Right renal pelvis (tissue), 4 donors: Measurements from ENCODE around the gene PPP1R1A. TPM values are rescaled to one million over a fixed set of nuclear protein-coding genes. Genes with fewer than 3 reads are reported as not detected.

Experiments
- DNase-seq, 4 donors: peaks; one replicate each; pipeline ENCODE4 v3.0.0-alpha.2; 2013; ENCODE audit warnings: low read depth in 4 of 4, low spot score in 3 of 4, missing footprints in 1 of 4
- polyA plus RNA-seq, 4 donors: library from polyadenylated mRNA; unstranded; fragments of 120-200 nt; gene quantifications; one replicate each; pipeline ENCODE4 v1.2.1, GENCODE V29; 2013; ENCODE audit not compliant: insufficient read length in 4 of 4

PPP1R1A gene
- polyA plus RNA-seq, 4 donors: 52.2 to 64.5 (median 60.9) TPM

DNA sequence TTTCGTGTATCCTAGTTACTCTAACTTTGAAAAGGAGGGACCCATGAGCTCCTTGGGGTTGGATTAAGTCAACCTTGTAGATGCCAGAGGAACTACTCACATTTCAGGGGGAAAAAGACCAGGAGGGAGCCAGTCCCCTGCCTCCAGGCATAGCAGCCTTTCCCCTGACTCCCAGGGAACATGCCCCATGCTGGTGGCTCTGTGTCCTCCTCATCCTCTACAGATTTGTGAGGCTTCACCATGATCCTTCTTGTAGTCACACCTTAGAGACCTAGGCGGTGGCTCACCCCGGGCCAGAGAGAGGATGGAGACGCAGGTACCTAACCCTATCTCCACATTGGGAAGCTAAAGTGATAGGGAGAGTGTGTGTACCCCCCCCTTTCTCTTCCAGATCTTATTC is 16.0 kb upstream of the PPP1R1A start:
- DNase-seq: no peak

DNA sequence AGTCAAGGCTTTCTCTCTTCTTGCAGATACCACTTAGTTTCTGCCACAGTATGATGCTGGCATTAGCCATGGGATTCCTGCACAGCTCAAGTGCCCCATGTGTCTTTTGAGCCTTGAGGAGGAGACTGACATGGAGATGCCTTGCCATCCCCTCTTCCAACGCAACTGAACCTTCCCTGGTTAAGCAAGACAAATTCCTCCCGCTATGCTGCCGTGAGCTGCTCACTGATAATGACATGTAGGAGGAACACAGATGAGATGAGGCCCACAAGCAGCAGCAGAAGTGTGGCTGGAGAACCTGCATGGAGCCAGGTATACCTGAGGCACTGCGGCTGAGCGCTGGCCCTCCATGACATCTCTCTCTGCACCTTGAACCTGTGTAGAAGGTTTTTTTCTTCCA is 15.4 kb upstream of the PPP1R1A start:
- no peak for DNase-seq

DNA sequence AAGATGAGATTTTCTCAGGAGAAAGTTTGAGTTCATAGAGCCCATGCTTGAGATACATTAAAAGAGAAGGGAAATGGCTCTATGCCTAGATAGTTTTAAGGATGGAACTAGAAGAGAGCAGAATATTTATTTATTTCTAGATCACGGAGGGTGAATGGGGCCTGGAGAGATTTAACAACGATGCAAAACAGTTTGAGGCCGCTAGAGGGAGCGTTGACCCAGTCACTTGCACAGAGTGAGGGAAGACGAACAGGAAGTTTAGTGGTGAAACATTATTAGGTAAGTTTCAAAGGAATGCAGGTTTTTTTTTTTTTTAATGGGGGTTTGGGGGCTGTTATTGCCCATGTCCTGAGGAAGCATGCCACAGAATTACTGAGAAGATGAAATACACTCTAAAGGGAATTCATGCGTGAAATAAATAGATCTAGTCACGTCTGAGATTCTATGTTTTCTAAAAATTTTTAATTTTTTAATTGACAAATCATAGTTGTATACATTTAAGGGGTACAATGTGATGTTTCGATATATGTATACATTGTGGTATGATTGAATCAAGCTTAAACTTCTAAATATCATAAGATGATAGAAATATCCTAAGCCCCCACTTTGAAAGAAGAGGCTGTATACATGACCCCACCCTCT is 14.8 kb upstream of the PPP1R1A start:
- peak in 1 of 4 donors; percentile 47 for DNase-seq

DNA sequence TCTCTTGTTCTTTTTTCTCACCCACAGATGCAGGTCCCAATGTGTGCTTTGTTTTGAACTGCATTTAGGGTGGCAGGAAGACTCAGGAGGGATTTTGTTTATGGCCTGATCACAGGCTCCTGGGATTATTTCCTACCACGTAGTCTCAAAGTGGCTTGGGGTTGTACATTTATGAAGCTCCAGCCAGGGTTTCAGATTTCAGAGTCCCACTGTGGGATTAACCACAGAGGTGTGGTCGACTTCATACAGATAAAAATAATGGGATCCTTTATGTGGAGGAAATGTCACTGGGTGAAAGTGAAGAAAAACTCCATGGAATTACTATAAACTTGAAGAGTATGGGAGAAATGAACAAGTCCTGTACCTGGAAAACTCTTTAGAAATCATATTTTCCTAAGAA is 14.2 kb upstream of the PPP1R1A start:
- no peak for DNase-seq

DNA sequence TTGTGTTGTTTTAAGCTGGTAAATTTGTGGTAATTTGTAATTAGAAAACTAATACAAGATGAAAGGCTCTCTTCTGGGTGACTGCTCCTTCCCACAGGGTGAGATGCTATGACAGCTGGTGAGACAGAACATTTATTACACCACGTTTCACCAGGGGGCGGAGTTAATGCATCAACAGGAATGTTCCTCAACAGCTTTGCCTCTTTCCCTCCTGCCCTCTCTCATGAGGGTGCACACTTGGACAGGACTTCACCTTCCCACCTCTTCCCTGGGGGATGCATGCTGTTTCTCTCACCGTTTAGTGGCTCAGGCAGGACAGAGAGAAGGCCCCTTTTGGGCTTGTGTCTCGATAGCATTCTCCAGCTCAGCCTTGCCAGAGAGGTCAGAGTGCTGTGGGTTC is 13.4 kb upstream of the PPP1R1A start:
- no peak for DNase-seq

DNA sequence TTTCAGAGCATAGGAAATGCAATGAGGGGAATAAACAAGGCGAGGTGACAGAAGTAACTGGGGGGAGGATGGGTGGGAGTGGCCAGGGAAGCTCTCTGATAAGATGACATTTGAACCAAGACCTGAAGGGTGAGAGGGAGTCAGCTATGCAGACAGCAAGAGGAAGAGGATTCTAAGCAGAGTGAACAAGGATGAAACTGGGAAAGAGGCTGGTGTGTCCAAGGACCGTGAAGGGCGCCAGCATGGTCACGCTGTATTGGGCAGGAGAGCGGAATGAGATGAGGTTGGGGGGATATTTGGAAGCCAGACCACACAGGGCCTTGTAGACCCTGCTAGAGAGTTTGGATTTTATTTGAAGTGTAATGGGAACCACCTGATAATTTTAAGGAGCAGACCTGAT is 10.5 kb upstream of the PPP1R1A start:
- no peak for DNase-seq

DNA sequence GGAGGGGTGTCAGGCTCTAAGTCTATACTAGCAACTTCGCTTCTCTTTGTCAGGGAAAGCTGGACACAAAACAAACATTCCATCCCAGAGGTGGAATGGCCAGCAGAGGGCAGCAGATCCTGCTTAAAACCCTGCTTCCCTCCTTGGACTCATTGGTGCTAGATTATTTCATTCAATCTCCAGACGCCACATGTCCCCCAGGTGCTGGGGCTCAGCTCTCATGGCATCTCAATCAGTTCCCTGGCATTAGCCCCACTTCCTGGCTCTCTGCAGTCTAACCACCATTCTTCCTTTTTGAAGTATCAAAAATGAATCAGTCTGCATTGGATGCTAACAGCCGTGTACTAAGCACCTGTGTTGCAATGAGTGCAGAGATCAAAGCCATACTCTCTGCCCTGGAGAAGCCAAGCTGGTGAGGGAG is 8.1 kb upstream of the PPP1R1A start:
- DNase-seq: peak; percentile 59 to 77 (median 67)

DNA sequence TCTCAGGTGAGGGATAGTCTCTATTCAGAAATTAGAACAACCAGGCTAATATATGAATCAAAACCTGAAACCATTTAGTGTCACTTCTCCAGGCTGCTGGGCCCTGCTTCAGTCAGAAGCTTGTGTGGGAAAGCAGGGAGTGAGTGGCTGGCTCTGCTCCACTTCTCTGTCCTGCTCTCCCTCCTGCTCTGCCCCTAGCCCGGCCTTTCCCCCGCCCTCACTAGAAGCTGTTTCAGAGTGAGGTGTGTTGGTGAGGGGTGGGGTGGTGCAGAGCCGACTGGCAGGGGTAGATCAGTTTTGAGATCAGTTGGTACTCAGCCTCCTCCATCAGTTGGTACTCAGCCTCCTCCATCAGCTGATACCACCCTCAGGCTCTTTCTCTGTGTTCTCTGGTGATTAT is 7.0 kb upstream of the PPP1R1A start:
- no peak for DNase-seq

DNA sequence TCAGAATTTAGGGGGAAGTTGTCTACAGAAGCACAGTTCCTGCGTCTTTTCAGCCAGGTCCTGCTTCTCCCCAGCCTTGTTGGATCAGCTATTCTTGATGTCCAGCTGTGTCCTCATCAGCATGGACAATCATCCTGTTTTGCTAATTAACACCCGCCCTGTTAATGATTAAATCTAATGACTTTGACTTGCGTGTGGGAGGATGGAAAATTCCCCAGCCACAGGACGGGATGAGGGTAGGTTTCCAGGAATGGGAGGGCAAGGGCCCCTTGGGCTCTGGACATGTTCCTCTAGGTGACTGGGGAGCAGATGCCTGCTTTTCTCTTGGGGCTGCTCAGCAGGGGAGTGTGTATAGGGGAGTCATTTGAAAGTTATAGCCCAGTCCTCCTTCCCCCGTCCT is 5.3 kb upstream of the PPP1R1A start:
- no peak for DNase-seq

DNA sequence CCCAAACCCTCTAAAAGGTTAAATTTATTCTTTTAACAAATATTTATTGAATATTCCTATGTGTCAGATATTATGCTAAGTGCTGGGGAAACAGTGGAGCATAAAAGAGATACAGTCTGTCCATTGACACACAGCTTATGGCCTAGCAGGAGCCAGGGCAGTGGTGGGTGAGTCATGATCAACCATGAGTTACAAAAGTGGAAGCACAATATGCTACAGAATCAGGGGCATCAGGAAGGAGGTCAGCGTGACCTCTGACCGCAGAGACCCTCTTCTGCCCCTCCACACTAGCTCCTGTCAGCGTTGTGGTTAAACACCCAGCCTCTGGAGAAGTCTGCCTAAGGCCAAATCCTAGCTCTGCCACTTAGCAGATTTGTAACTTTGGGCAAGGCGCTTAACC is 4.7 kb upstream of the PPP1R1A start:
- DNase-seq: no peak

DNA sequence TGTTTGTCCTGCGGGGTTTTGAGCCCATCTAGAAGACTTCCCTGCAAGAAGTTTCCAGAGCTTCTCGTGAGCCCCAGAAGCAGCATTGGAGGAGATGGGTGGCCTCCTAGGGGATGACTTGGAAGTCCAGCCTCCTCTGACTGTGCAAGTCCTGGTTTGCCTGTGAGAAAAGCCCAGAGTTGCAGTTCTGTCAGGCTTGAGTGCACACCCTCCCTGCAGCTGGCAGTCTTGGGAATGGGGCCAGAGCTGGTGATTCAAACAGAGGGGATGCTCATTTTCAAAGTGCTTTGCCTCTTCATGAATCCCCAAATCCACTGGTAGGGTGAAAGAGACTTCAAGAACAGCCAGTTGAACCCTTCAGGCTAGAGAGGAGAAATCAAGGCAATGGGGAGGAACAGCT is 3.9 kb upstream of the PPP1R1A start:
- no peak for DNase-seq

DNA sequence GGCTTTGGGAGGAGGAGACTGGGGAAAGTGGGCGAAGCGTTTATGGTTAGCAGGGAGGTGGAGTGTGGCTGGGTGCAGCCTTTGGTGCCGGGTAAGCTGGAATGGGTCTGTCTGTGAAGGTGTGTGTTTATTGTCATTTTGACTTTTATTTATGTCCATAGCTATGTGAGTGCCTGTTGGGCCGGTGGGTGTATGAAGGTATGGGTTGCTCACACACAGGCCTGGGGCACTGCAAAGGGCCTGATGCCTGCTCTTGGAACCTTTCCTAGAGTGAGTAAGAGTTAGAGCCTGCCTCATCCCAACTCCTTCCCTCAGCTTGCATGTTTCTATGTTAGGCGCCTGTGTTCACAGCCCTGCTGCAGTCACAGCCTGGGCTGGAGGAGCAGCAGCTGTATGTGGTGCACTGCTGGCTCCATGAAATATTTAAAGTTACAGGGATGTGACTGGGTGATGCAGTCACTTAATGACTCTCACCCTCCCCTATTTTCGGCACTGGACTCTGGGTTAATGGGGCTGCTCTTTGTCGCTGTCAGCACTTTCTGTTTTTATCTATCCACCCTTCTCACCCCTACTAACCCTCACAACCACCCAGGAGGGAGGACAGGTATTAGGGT is 2.6 kb upstream of the PPP1R1A start:
- DNase-seq: no peak

DNA sequence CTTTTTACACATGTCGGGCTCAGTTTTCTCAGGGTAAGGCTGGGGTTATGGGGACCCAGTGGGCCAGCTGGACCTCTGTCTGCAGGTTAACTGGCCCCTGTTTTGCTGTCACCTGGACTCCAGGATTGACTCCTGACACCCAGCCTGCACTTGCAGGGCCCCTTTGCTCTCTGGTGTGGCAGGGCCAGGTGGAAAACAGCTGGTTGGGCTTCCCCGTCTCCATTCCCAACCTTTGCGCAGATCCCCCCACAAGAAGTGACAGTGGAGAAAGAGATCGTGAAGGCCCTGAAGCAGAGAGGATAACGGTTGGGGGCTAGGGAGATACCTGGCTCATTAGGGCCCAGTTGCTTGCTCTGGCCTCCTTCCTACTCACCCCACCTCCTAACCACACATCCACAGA is 1.5 kb upstream of the PPP1R1A start:
- DNase-seq: no peak

DNA sequence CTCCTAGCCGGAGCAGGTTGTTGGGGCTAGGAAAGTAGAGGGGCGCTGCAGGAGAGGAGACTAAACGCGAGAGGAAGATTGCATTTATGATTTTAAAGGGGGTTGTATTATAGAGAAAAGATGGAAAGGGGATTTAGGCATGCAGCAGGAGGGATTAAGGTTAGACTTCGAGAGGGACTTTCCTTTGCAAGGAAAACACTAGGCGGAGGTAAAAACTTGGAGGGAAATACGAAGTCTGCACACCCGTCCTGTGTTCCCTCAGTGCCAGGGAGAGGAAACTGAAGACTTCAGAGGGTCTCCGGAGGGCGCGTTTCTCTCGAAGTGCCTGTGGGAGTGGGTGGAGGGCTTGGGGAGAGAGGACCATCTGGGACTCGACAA is 420 bp upstream of the PPP1R1A start:
- no peak for DNase-seq

DNA sequence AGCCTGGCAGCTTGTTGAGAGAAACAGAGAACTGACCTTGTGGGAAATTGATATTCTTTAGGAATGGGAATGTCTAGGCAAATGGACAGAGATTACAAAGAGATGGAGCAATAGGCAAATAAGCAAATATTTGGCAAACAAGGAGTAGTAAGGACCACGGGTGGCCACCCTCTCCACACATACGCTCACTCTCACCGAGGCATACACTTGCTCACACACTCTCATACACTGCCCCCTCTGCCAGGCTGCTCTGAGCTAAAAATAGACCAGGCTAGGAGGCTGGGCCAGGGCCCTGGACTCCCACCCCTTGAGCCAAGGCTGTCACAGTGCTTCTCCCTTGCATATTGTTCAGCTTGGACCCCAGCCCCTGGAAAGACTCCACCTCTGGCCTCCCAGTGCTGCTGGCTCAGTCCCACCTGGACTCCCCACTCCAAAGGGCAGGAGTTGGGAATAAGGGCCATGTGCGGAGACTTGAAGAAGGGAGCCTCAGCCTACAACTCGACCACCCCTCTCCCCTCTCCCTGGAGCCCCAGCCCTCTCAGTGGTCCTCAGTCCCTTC is 1.1 kb downstream of the PPP1R1A start:
- DNase-seq: no peak

DNA sequence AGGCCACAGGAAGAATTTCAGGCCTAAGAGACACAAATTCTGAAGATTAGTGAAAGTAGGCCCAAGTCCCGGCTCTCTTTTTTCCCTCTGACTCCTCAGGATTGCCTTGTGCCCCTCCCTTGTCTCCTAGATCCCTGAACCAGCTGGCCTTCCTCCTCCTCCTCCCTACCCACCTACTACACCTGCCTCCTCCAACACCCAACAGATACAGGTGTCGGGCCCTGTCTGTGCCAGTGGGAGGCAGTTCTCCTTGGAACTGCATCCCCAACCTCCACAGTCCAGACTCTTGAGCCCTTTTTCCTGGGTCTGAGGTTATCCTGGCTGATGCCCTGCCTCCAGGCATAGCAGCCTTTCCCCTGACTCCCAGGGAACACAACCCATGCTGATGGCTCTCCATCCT is 1.8 kb downstream of the PPP1R1A start:
- no peak for DNase-seq

DNA sequence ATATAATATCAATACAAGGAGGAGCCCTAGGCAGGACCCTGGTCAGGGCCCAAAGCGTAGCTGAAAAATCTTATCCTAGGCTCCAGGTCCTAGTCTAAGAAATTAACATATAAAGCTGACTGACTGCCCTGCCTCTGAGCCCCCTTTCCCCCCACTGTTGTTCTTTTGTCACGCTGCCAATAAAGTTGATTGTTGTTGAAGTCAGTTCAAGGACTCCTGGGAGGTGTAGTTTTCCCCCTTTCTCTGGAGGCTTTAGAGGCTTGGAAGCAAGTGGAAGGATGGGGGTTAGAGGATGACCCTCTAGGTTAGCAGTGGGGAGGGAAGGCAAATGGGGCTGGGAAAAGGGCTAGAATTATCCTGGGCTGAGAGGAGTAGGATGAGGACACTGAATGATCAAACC is 3.2 kb downstream of the PPP1R1A start:
- DNase-seq: no peak

DNA sequence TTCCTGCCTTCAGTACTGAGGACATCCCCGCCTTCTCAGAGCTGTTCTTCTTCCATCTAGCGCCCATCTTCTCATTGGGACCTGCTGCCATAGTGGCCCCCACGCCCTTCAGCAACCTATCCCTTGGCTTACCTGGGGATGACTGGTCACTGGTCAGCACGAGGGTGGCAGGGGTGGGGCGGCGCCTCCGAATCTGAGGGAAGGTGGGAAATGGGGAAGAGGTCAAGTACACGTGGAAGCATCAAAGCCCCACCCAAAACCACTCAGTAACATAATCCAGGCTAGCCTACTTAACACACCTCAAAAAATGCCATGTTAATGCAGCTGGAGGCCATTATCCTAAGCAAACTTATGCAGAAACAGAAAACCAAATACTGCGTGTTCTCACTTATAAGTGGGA is 4.3 kb downstream of the PPP1R1A start:
- DNase-seq: no peak

DNA sequence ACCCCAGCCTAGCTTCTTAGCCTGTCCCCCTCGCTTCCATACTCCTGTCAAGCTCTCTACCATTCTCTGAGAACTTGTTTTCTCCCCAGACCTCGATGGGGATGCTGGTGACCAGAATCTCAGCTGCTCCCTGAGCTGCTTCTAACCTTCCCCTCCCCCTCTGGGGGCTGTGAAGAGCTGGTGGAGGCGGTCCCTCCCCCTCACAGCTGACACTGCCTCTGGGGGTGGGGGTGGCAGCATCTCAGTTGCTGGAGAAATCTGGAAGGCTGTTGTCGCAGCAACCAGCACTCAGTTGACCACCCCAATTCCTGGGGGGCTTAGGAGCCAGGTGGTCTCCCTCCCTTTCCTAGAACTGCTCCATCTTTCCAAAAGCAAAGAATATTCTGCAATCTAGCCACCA is 4.7 kb downstream of the PPP1R1A start:
- DNase-seq: no peak

DNA sequence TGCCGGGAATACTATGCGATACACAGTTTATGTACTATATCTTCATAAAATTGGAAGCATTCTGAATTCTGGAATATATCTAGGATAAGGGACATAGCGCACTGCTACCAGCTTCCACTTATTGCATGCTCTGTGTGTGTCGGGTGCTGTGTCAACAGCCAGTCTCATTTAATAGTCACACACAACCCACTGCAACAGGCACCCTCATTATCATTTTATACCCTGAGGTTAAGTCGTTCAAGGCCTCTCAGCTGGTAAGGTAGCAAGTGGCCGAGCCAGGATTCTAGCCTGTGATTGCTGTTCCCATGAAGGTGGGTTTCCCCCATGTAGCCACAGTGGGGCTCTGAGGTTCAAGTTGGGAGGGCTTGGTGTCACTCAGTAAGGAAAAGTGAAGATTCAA is 7.0 kb downstream of the PPP1R1A start:
- DNase-seq: no peak

DNA sequence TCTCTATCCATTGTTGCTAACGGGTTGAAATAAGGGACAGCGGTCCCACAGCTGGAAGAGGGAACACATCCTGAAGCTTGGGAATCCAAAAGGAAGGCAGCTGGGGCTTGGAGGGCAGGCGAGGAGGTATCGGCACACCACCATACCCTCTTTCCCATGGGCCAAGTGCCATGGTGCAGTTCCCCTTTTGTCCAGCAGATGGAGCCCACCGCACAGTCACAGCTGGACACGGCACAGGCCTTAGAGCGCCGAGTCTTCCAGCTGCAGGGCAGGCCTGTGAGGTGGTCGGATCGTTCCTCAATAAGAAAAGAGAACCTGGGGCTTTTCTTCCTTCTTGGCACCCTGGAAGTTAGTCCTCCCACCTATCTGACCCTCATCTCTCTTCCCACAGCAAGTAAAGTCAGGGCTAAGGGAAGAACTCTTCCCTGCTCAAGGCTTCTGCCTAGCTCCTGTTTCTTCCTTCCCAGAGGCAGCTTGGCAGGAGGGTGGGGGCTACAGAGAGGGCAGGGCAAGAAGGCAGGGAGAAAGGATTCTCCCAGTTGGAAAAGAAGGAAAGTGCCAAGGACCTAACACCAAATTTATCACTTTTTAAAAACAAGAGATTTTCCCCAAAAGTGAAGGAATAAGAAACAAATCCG is 8.6 kb downstream of the PPP1R1A start:
- peak in 3 of 4 donors; percentile 65 to 76 (median 66) for DNase-seq

DNA sequence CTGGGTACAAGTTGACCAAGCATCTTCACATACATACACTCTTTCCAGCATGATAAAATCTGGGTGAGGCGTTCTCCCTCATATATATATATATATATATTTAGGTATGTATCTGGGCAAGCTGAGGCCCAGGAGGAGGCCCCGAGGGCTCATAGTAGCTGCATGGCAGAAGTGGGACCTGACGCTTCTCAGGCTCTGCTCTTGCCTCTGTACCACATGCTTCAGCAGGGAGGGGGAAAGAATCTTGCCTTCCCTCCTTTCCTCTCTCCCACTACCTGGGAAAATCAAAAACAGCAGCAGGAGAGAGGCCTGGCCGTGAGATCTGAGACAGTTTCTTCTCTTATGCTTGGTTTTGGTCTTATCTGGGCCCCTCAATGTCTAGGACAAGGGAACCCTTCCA is 9.2 kb downstream of the PPP1R1A start:
- DNase-seq: no peak
